NCI-H748 (cell line): ENCODE data around the gene TMCO1.
A peak's percentile ranks its signal among the peaks of the same experiment; 100 is the strongest.
"Not testable (repeated sequence)": the region's sequence is repeated elsewhere in the genome, so short reads cannot be mapped to it uniquely, and the experiment has no call there.

Source experiments
- DNase-seq: peaks from one replicate; lab custom pipeline; 2025; ENCODE audit not compliant: unreplicated experiment; lab: John Stamatoyannopoulos, UW

Gene TMCO1

DNA sequence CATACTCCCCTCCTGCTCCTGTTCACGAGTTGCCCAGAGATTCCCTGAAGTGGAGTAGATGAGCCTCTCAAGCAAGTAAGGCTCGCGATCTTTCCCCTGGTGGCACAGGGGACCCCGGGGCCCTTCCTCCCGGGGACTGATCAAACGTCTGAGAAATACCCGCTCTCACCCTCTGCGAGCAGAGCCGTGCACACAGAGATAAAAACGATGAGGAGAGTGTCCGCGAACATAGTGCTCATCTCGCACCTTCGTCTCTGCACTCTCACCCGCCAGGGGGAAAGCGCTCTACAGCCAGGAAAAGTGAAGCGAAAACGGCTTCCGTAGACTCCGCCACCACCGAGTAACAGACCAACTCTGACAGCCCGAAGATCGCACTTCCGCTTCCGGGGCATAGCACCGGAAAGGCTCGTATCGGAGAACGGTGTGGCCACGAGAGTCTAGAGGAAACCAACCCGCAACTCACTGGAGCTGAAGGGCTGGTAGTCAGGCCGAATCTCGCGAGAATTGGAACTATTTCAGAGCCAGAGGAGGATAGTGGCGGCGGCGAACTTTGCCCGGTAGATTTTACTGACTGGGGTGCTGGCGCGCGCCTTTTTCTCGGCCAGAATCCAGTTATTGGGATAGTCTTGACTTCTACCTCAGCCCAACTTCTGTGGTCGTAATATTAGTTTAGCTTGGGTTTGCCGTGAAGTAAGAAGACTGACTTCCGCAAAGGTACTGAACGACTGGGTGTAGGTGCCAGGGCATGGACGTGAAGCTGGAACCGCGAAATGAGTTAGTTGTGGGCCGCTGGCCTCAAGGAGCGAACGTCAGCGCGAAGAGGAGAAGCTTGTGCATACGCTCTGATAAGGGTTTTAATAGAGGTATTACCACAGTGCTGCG lies at the start of gene TMCO1:
TMCO1 (minus strand) TSS at position 356 of the 882 bp plus-strand sequence; CDS start at position 239, 117 bp downstream.
- DNase-seq = peak; percentile 97

DNA sequence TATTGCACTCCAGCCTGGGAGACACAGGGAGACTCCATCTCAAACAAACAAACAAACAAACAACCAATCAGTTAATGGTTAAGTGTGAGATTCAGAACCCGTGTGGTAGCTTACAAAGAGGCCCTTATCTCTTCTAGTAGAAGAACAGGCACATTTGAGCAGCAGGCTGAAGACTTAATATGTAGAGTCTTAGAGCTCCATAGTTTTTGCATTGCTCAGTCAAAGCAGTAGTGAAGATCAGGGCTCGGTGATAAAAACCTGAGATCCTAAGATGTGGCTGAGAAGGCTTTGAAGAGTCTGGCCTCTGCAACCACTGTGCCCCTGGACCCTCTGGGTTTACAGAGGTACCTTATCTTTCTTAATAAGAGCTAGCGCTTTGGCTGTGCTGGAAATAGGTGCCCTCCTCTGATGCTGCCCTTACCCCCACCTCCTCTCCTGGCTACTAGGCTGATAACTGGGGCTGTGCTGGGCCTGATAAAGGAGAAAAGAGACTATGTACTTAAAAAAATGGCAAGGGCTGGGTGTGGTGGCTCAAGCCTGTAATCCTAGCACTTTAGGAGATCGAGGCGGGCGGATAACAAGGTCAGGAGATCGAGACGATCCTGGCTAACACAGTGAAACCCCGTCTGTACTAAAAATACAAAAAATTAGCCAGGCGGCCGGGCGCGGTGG lies 48.3 kb upstream of the TMCO1 start:
- DNase-seq = no peak

- DNase-seq = no peak
These were observed 47.5 kb upstream of the TMCO1 start for GRCh38 chr1:165816157-165816556.

DNA sequence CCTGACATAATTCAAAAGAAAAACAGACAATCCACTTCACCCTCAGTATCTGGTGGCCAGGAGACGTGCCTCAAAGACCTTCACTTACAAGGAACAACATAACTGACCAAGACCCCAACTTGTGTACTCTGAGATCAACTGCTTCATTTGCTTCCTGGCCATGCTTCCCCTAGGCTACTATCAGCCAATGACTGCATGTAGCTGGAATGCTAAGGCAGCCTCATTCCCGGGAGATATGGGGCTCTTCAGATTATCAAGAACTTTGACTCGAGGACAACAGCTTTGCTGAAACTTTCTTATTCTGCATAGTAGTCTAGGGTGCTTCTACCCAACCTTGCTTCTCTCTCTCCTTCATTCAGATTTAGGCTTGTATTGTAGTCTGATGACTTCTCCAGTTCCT lies 47.1 kb upstream of the TMCO1 start:
- DNase-seq = no peak

GRCh38 chr1:165807613-165808012 lies 38.9 kb upstream of the TMCO1 start:
- no peak for DNase-seq

DNA sequence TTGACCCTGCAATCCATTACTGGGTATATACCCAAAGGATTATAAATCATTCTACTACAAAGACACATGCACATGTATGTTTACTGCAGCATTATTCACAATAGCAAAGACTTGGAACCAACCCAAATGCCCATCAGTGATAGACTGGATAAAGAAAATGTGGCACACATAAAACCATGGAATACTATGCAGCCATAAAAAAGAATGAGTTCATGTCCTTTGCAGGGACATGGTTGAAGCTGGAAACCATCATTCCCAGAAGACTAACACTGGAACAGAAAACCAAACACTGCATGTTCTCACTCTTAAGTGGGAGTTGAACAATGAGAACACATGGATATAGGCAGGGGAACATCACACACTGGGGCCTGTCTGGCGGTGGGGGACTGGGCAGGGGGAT lies 35.8 kb upstream of the TMCO1 start:
- not testable (repeated sequence) for DNase-seq

DNA sequence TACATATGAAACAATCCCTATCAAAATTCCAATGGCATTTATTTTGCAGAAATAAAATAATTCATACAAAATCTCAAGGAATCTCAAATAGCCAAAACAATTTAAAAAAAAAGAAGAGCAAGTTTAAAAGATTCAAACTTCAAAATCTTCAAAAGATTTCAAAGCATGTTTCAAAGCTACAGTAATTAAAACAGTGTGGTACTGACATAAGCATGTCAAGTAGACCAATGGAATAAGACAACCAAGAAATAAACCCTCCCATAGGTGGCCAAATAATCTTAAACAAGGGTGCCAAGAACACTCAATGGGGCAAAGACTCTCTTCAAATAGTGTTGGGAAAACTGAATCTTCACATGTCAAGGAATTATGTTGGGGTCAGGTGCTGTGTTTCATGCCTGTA lies 30.7 kb upstream of the TMCO1 start:
- no peak for DNase-seq

DNA sequence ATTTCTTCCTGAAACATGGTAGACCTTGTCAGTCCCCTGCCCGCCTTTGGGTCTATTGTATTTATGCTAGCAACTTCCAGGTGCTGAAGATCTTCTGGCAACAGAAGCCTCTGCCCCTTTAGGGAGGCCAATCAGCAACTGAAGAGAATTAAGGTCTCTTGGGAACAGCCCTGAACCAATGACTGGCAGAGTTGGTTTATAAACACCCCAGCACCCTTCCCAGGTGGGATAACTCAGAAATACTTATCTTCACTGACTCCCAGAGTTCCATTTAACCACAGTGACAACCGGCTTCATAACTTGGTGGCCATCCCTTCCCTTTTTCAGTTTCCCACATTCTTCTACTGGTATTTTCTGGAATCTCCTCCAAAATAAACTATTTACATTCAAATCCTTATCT lies 27.2 kb upstream of the TMCO1 start:
- no peak for DNase-seq

- DNase-seq = no peak
These were observed 25.3 kb upstream of the TMCO1 start for GRCh38 chr1:165793951-165794350.

GRCh38 chr1:165787741-165788140 lies 19.1 kb upstream of the TMCO1 start:
- DNase-seq = no peak

- peak; percentile 5 for DNase-seq
These were observed 14.9 kb upstream of the TMCO1 start for GRCh38 chr1:165783519-165783918.

DNA sequence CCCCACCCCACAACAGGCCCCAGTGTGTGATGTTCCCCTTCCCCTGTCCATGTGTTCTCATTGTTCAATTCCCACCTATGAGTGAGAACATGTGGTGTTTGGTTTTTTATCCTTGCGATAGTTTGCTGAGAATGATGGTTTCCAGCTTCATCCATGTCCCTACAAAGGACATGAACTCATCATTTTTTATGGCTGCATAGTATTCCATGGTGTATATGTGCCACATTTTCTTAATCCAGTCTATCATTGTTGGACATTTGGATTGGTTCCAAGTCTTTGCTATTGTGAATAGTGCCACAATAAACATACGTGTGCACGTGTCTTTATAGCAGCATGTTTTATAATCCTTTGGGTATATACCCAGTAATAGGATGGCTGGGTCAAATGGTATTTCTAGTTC lies 9.5 kb upstream of the TMCO1 start:
- not testable (repeated sequence) for DNase-seq

DNA sequence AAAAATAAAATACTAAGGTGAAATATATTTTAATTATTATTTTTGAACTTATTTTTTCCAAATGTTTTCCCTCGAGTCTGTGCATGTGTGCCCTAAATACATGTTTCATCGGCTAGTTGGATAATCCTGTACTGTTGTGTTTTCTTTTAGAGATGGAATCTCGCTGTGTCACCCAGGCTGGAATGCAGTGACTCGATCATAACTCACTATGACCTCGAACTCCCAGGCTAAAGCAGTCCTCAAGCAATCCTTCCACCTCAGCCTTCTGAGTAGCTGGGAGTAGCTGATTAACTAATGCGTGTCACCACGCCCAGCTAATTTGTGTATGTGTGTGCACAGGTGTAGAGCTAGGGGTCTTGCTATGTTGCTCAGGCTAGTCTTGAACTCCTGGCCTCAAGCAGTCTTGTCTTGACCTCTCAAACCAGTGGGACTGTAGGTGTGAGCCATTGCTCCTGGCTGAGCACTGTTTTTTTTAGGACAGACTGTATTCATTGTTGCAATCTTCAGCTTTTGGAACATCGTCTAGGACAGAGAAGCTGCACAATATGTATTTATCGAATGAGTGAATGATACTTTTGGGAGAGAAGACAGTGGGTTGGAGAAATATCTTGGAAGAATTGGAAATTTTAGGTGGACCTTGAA lies 4.8 kb upstream of the TMCO1 start:
- no peak for DNase-seq

GRCh38 chr1:165772739-165773138 lies 4.1 kb upstream of the TMCO1 start:
- no peak for DNase-seq

DNA sequence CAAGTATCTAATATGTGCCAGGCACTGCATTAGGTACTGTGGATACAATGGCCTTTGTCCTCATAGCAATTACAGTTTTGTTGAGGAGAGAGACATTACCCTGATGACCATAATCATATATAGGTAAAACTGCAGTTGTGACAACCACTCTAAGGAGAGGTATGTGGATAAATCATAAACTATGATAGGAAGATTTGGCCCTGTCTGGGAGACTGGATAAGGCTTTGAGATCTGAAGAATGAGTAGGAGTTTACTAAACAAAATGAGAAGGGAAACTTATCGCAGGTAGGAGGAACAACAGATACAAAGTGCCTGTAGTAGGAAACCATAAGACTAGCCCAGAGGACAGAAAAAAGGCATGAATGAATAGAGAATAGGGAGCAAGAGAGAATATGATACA lies 4.4 kb downstream of the TMCO1 start:
- no peak for DNase-seq

GRCh38 chr1:165763442-165763841 lies 5.2 kb downstream of the TMCO1 start:
- DNase-seq = no peak

DNA sequence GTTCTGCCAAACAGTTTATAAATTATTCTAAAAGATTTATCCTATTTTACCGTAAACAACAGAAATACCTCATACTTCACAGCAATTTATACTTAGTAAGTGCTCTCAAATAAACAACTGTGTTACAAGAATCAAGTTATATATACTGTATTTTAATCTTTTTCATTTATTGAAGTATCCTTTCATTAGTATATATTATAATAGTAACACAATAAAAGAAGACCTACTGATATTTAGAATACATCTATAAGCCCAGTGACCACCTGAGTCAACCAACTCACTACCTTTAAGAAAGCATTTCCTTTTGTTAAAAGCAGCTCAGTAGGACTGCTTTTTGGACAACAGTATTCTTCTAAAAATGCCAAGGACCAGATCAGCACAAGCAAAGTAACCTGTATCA lies 5.9 kb downstream of the TMCO1 start:
- no peak for DNase-seq

GRCh38 chr1:165759095-165759494 lies 9.6 kb downstream of the TMCO1 start:
- DNase-seq = no peak

DNA sequence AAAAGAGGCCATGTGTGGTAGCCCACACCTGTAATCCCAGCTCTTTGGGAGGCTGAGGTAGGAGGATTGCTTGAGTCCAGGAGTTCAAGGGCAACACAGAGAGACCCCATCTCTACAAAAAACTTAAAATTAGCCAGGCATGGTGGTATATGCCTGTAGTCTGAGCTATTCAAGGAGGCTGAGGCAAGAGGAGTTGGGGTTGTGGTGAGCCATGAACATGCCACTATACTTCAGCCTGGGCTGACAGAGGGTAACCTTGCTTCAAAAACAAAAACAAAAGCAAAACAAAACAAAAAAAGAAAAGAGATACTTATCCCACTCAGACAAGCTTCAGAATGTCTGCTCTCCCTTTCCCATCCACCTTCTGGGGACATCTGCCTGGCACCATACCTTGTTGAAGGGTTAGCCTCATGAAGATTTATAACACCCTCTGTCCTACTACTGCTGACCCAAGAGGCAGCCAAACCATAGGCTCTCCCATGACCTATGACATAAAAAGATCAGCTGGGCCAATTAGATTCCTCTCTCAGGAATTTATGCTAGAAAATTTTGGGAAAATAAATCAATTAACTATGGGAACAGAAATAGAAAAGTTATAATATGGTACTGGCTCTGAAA lies 13.2 kb downstream of the TMCO1 start:
- no peak for DNase-seq

DNA sequence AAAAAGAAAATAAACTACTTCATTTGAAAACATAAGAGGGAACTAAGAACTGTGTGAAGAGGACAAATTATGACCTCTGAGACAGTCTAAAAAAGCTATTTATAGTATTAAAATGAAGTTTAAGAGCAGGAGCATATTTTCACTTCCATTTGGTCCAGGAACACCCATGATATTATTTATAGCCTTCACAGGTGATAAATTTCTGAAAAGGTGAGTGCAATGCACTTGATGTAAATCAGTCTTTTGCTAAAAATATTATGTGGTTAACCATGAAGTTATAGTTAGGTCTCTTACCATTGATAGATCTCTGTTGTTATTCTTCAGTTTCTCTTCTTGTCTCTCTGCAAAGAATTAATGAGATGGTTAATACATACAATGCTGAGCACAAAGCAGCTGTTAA lies 14.7 kb downstream of the TMCO1 start:
- DNase-seq = no peak

DNA sequence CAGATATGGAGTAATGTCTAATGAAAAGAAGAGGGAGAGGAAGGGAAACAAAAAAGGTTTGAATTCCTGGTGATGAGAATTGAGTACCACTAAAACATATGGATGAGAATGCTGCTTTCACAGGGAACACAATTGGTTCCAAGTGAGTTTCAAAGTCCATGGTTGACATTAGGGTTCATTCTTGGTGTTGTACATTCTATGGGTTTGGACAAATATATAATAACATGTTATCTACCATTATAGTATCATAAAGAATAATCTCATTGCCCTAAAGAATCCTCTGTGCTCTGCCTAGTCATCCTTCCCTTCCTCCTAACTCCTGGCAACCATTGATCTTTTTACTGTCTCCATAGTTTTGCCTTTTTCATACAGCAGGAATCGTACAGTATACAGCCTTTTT lies 20.1 kb downstream of the TMCO1 start:
- DNase-seq = no peak
